Measurements from ENCODE around the gene CCDC85B.

Gene CCDC85B

GRCh38 chr11:65857853-65858680 is 32.4 kb upstream of the CCDC85B start, which contains the start of gene CFL1:
CFL1 (minus strand) TSS chr11:65858180; CDS start chr11:65858099, 81 bp downstream.
- peak; percentile 99 for DNase-seq

GRCh38 chr11:65858681-65859087 is 31.8 kb upstream of the CCDC85B start:
- DNase-seq, result no peak

- peak; percentile 96 for DNase-seq
Observed at GRCh38 chr11:65859095-65859811, 31.2 kb upstream of the CCDC85B start.

GRCh38 chr11:65859812-65860277 is 30.6 kb upstream of the CCDC85B start:
- no peak for DNase-seq

- peak; percentile 98 for DNase-seq
Observed at GRCh38 chr11:65860278-65861164, 30.0 kb upstream of the CCDC85B start, which contains the start of gene MUS81. MUS81 (plus strand) TSS chr11:65860433; CDS start chr11:65860754, 321 bp downstream.

GRCh38 chr11:65861165-65861505 is 29.3 kb upstream of the CCDC85B start:
- DNase-seq, result no peak

GRCh38 chr11:65861533-65862183 is 28.8 kb upstream of the CCDC85B start:
- no peak for DNase-seq

- DNase-seq, result no peak
Observed at GRCh38 chr11:65862191-65862735, 28.2 kb upstream of the CCDC85B start.

- no peak for DNase-seq
Observed at GRCh38 chr11:65862941-65863888, 27.3 kb upstream of the CCDC85B start.

GRCh38 chr11:65863889-65864705 is 26.4 kb upstream of the CCDC85B start:
- DNase-seq, result no peak

- no peak for DNase-seq
Observed at GRCh38 chr11:65864706-65865471, 25.6 kb upstream of the CCDC85B start.

GRCh38 chr11:65865550-65866172 is 24.8 kb upstream of the CCDC85B start:
- DNase-seq, result no peak

GRCh38 chr11:65866509-65867283 is 23.8 kb upstream of the CCDC85B start:
- DNase-seq, result no peak

GRCh38 chr11:65867284-65868071 is 23.0 kb upstream of the CCDC85B start:
- peak; percentile 39 for DNase-seq

GRCh38 chr11:65868076-65868667 is 22.3 kb upstream of the CCDC85B start:
- peak; percentile 47 for DNase-seq

- no peak for DNase-seq
Observed at GRCh38 chr11:65868907-65869306, 21.6 kb upstream of the CCDC85B start.

Data from retina (tissue), 1 donor.